CD14-positive monocyte (primary cell): Measurements from ENCODE around the gene NANP. TPM values are rescaled to one million over a fixed set of nuclear protein-coding genes. Genes with fewer than 3 reads are reported as not detected.
"Not testable (repeated sequence)": the region's sequence is repeated elsewhere in the genome, so short reads cannot be mapped to it uniquely, and the experiment has no call there.

Experiments
- DNase-seq, 3 donors: peaks; one replicate each; pipeline ENCODE4 v3.0.0-alpha.2; 2011 to 2022
- H2AFZ ChIP-seq: 2 replicates; pipeline ENCODE4 v1.6.0; 2012; ENCODE audit warnings: mild to moderate bottlenecking, low read depth, low read length, inconsistent platforms; ENCODE audit not compliant: insufficient read depth, poor library complexity, severe bottlenecking
- H3K27ac ChIP-seq, 2 donors: 1 replicate in 1 of 2; 2 replicates in 1 of 2; pipeline ENCODE4 v1.5.1; 2012 to 2013; ENCODE audit warnings: low read length in 2 of 2, control low read depth in 1 of 2, inconsistent platforms in 1 of 2, low read depth in 1 of 2, mild to moderate bottlenecking in 1 of 2
- H3K27me3 ChIP-seq, 2 donors: one replicate each; pipeline versions ENCODE4 v1.6.0 to v1.6.1; 2011 to 2013; ENCODE audit warnings: low read length in 2 of 2; ENCODE audit not compliant: control insufficient read depth in 2 of 2, insufficient read depth in 2 of 2
- H3K36me3 ChIP-seq, 2 donors: replicated peaks in 1 of 2; 1 replicate in 1 of 2; 2 replicates in 1 of 2; pipeline versions ENCODE4 v1.5.1 to v1.6.1; 2012 to 2013; ENCODE audit warnings: low read length in 2 of 2, control low read depth in 1 of 2, inconsistent platforms in 1 of 2, mild to moderate bottlenecking in 1 of 2; ENCODE audit not compliant: insufficient read depth in 2 of 2, control insufficient read depth in 1 of 2
- H3K4me1 ChIP-seq, 2 donors: 1 replicate in 1 of 2; 2 replicates in 1 of 2; pipeline versions ENCODE4 v1.5.1 to v1.6.1; 2012 to 2013; ENCODE audit warnings: low read length in 2 of 2, control low read depth in 1 of 2, inconsistent platforms in 1 of 2, mild to moderate bottlenecking in 1 of 2, moderate library complexity in 1 of 2; ENCODE audit not compliant: insufficient read depth in 2 of 2, control insufficient read depth in 1 of 2
- H3K4me2 ChIP-seq: replicated peaks from 2 replicates; pipeline ENCODE3; 2012; ENCODE audit warnings: low read length, moderate library complexity, mild to moderate bottlenecking; ENCODE audit not compliant: poor library complexity, severe bottlenecking; ENCODE audit errors: extremely low read depth
- H3K4me3 ChIP-seq, 3 experiments: fragments of 200-600 bp in 1 of 3; sonication (generic) in 1 of 3; replicated peaks in 1 of 3; 1 replicate in 2 of 3; 2 replicates in 1 of 3; pipeline ENCODE4 v1.5.1; 2011 to 2013; ENCODE audit warnings: low read length in 3 of 3, mild to moderate bottlenecking in 3 of 3, control low read depth in 2 of 3, low read depth in 2 of 3, inconsistent platforms in 1 of 3, moderate library complexity in 1 of 3
- H3K79me2 ChIP-seq: 2 replicates; pipeline ENCODE4 v1.6.0; 2012; ENCODE audit warnings: mild to moderate bottlenecking, control low read depth, inconsistent platforms, low read length, moderate library complexity; ENCODE audit not compliant: insufficient read depth
- H3K9ac ChIP-seq: 2 replicates; pipeline ENCODE4 v1.6.0; 2017; ENCODE audit warnings: low read length, mild to moderate bottlenecking; ENCODE audit not compliant: insufficient read depth, poor library complexity, severe bottlenecking
- H3K9me3 ChIP-seq, 2 donors: replicated peaks in 1 of 2; 1 replicate in 1 of 2; 2 replicates in 1 of 2; pipeline versions ENCODE4 v1.5.1 to v1.6.1; 2012 to 2013; ENCODE audit warnings: low read length in 2 of 2, control low read depth in 1 of 2; ENCODE audit not compliant: control insufficient read depth in 1 of 2, insufficient read depth in 1 of 2
- H4K20me1 ChIP-seq: 2 replicates; pipeline ENCODE4 v1.6.0; 2012; ENCODE audit warnings: mild to moderate bottlenecking, low read length, control low read depth, moderate library complexity; ENCODE audit not compliant: insufficient read depth
- H3K27ac Mint-ChIP-seq, 7 donors: one replicate each; pipeline ENCODE4 v1.8.0; 2020; ENCODE audit warnings: mild to moderate bottlenecking in 7 of 7, mixed read lengths in 7 of 7, moderate library complexity in 6 of 7, inconsistent platforms in 2 of 7
- H3K27me3 Mint-ChIP-seq, 3 donors: one replicate each; pipeline ENCODE4 v1.8.0; 2021 to 2022; ENCODE audit warnings: low read depth in 3 of 3, mild to moderate bottlenecking in 3 of 3, mixed read lengths in 3 of 3, moderate library complexity in 3 of 3, inconsistent platforms in 1 of 3
- H3K36me3 Mint-ChIP-seq, 2 donors: one replicate each; pipeline ENCODE4 v1.8.0; 2020; ENCODE audit warnings: mixed read lengths in 2 of 2, inconsistent platforms in 1 of 2, mild to moderate bottlenecking in 1 of 2
- H3K4me1 Mint-ChIP-seq: one replicate; pipeline ENCODE4 v1.8.0; 2020; ENCODE audit warnings: mild to moderate bottlenecking, mixed read lengths
- H3K4me3 Mint-ChIP-seq, 2 donors: one replicate each; pipeline ENCODE4 v1.8.0; 2020; ENCODE audit warnings: mild to moderate bottlenecking in 2 of 2, mixed read lengths in 2 of 2, moderate library complexity in 1 of 2
- H3K9me3 Mint-ChIP-seq, 7 donors: one replicate each; pipeline ENCODE4 v1.8.0; 2020 to 2022; ENCODE audit warnings: mixed read lengths in 7 of 7, mild to moderate bottlenecking in 6 of 7, moderate library complexity in 6 of 7, inconsistent platforms in 2 of 7
- WGBS: methylation state at CpG from one replicate; pipeline ENCODE4 v1.1.5; 2013; ENCODE audit warnings: missing lambda C conversion rate; ENCODE audit not compliant: insufficient coverage; 5-methylcytosine and 5-hydroxymethylcytosine counted together
- intact Hi-C, 2 donors: fragments of 100-400 bp; cut with micrococcal nuclease; formaldehyde crosslinking; loops; one replicate each; pipeline versions ENCODE4 v1.15.0 to v1.15.1; 2023
- polyA plus RNA-seq, 3 donors: library from polyadenylated mRNA; depleted of rRNA in 1 of 3; unstranded in 2 of 3; stranded (reverse) in 1 of 3; fragments of 300-500 nt in 2 of 3; fragments of >200 nt in 1 of 3; fragmentation: Illumina TruSeq in 2 of 3; gene quantifications; 1 replicate in 2 of 3; 2 replicates in 1 of 3; pipeline ENCODE4 v1.2.3, GENCODE V29; 2012 to 2021
- TF ChIP-seq, protein P1 (sequence below): fragments of 200-600 bp; IDR thresholded peaks from one replicate; pipeline ENCODE4 v1.8.0; 2022; ENCODE audit warnings: antibody characterized with exemption, mild to moderate bottlenecking

Gene NANP
- polyA plus RNA-seq, 3 donors, result 1.7 to 2.6 (median 2.2) TPM

DNA sequence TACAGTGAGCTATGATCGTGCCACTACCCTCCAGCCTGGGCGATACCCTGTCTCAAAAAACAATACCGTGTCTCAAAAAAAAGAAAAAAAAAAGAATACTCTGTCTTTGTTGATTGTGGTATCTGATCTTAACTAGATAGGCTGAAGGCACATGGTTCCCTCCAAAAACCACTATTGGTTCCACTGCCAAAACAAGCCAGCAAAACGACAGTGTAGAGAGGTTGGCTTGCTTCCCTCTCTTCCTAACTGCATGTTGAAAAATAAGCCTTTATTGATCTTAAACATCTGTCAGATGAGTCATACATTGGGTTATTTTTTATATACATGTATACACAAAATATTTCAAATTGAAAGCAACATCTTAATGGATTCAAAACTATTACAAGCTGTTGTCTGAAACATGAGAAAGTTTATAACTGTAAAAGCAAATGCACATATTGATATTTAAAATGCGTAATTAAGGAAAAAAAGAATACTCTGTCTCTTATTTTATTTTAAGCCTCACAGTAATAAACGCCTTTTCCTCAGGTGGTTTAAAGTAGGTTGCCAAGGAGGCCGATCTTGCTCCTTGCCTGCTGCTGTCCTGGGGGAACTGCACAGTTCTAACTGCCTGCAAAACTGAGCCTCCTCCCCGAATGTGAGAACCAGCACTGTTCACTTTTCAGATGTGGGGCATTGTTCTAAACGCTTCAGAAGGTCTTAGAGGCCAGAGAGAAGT lies 31.5 kb downstream of the NANP start:
- no peak for DNase-seq
- Histone ChIP-seq H4K20me1 (no peaks in the 10 kb centered on the region), H3K27me3 (peaks cover 0 to 5% of the 10 kb centered on the region in 2 donors), H3K4me1 (no peaks in the 10 kb centered on the region), H3K9me3 (no peaks in the 10 kb centered on the region), H3K4me2 (no peak overlapping the region), H3K36me3 (no peaks in the 10 kb centered on the region), H2AFZ (no peak overlapping the region), H3K4me3 (no peak overlapping the region), H3K79me2 (no peaks in the 10 kb centered on the region), H3K27ac (no peak overlapping the region), H3K9ac (no peak overlapping the region)
- Mint-ChIP-seq H3K27ac (no peak overlapping the region), H3K4me1 (no peaks in the 10 kb centered on the region), H3K36me3 (no peaks in the 10 kb centered on the region), H3K4me3 (no peak overlapping the region), H3K9me3 (peaks cover 0 to 5% (median 1%) of the 10 kb centered on the region in 7 donors), H3K27me3 (peaks cover 10 to 22% (median 11%) of the 10 kb centered on the region in 3 donors)
- TF ChIP-seq, protein P1, sequence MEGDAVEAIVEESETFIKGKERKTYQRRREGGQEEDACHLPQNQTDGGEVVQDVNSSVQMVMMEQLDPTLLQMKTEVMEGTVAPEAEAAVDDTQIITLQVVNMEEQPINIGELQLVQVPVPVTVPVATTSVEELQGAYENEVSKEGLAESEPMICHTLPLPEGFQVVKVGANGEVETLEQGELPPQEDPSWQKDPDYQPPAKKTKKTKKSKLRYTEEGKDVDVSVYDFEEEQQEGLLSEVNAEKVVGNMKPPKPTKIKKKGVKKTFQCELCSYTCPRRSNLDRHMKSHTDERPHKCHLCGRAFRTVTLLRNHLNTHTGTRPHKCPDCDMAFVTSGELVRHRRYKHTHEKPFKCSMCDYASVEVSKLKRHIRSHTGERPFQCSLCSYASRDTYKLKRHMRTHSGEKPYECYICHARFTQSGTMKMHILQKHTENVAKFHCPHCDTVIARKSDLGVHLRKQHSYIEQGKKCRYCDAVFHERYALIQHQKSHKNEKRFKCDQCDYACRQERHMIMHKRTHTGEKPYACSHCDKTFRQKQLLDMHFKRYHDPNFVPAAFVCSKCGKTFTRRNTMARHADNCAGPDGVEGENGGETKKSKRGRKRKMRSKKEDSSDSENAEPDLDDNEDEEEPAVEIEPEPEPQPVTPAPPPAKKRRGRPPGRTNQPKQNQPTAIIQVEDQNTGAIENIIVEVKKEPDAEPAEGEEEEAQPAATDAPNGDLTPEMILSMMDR, result no peak
- intact Hi-C loops, result no loop called here
- WGBS, result 83% methylated on average over 2 of the region's 9 CpGs

DNA sequence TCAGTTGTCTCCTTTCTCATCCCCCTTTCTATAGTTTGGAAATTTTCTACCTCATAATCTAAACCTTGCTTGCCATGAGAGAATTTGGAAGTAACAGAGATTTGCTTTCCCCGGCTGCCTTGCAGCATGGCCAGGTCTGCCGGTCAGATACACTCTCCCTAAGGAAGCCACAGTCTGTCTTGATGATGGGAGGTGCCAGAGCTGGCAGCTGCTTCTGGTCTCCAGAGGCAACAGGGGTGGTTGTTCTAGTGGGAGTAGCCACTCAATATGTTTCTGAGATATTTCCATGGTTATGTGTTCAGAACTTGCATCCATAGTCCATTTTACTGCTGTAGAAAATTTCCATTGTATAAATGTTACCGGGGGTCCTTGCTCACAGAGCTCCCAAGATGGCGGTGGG lies 33.0 kb downstream of the NANP start:
- H3K9me3 Mint-ChIP-seq, result peaks cover 0 to 11% (median 1%) of the 10 kb centered on the region in 7 donors
- H3K36me3 ChIP-seq, H3K4me1 ChIP-seq, H4K20me1 ChIP-seq, H3K4me1 Mint-ChIP-seq, H3K9ac ChIP-seq, H3K9me3 ChIP-seq, H3K4me2 ChIP-seq, H3K79me2 ChIP-seq, H3K27ac ChIP-seq, intact Hi-C loops, H3K27ac Mint-ChIP-seq, DNase-seq, H3K4me3 Mint-ChIP-seq, H2AFZ ChIP-seq, H3K4me3 ChIP-seq, H3K36me3 Mint-ChIP-seq: not testable (repeated sequence)
- peaks cover 0 to 15% of the 10 kb centered on the region in 2 donors for H3K27me3 ChIP-seq
- WGBS, result 100% methylated on average over 2 of the region's 4 CpGs
- peaks cover 24 to 35% (median 25%) of the 10 kb centered on the region in 3 donors for H3K27me3 Mint-ChIP-seq
